Kidney epithelial cell (primary cell): ENCODE measurements around the gene COL18A1. TPM values are rescaled to one million over a fixed set of nuclear protein-coding genes. Genes with fewer than 3 reads are reported as not detected.

ENCODE experiments used
- DNase-seq: peaks from one replicate; pipeline ENCODE4 v3.0.0-alpha.2; 2010; ENCODE audit warnings: low read depth
- H3K27me3 ChIP-seq: 2 replicates; pipeline ENCODE4 v1.6.0; 2011; ENCODE audit warnings: low read length; ENCODE audit not compliant: control insufficient read depth, insufficient read depth
- H3K36me3 ChIP-seq: 2 replicates; pipeline ENCODE4 v1.5.1; 2011; ENCODE audit warnings: low read length; ENCODE audit not compliant: control insufficient read depth, insufficient read depth
- H3K4me3 ChIP-seq: 2 replicates; pipeline ENCODE4 v1.5.1; 2011; ENCODE audit warnings: low read depth, mild to moderate bottlenecking, control low read depth, low read length
- total RNA-seq: library from RNA; depleted of rRNA; stranded (reverse); fragments of >200 nt; gene quantifications from 2 replicates; pipeline ENCODE4 v1.2.3, GENCODE V29; 2015
- TF ChIP-seq, protein P1 (sequence below): IDR thresholded peaks from 2 replicates; pipeline ENCODE4 v1.5.1; 2011; ENCODE audit warnings: mild to moderate bottlenecking, moderate library complexity, low read length, control low read depth, inconsistent platforms; ENCODE audit not compliant: insufficient read depth, poor library complexity, severe bottlenecking

Gene COL18A1
- total RNA-seq, 1 donor from 2014 or later: 808 TPM

DNA sequence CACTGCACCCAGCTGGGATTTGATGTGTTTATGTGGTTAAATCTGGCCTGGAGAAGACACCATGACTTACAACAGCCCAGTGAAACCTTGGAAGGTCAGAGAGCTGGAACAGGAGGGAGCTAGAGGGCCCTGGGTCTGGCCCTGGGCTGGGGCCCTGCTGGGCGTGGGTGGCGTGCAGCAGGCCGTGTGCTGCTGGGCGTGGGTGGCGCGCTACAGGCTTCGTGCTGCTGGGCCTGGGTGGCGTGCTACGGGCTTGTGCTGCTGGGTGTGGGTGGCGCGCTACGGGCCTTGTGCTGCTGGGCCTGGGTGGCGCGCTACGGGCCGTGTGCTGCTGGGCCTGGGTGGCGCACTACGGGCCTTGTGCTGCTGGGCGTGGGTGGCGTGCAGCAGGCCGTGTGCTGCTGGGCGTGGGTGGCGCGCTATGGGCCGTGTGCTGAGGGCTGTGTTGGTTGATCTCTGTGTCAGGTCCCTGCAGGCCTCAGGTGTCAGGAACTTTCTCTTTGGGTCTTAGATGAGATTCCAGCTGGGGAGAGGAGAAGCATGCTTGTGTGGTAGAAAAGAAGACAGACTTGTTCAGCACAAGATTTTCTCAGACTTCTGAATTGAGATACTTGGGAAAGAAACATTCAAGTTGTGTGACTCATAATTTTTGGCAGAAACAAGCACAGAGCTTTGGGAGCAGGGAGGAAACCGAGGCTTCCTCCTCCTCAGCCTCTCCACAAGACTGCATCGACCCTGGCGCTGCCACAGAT, 66.0 kb downstream of the COL18A1 start:
- Histone ChIP-seq H3K4me3 (no peak overlapping the region), H3K36me3 (peaks cover 5% of the 10 kb centered on the region), H3K27me3 (no peaks in the 10 kb centered on the region)
- DNase-seq: peak; percentile 65
- TF ChIP-seq, protein P1, sequence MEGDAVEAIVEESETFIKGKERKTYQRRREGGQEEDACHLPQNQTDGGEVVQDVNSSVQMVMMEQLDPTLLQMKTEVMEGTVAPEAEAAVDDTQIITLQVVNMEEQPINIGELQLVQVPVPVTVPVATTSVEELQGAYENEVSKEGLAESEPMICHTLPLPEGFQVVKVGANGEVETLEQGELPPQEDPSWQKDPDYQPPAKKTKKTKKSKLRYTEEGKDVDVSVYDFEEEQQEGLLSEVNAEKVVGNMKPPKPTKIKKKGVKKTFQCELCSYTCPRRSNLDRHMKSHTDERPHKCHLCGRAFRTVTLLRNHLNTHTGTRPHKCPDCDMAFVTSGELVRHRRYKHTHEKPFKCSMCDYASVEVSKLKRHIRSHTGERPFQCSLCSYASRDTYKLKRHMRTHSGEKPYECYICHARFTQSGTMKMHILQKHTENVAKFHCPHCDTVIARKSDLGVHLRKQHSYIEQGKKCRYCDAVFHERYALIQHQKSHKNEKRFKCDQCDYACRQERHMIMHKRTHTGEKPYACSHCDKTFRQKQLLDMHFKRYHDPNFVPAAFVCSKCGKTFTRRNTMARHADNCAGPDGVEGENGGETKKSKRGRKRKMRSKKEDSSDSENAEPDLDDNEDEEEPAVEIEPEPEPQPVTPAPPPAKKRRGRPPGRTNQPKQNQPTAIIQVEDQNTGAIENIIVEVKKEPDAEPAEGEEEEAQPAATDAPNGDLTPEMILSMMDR: no peak

DNA sequence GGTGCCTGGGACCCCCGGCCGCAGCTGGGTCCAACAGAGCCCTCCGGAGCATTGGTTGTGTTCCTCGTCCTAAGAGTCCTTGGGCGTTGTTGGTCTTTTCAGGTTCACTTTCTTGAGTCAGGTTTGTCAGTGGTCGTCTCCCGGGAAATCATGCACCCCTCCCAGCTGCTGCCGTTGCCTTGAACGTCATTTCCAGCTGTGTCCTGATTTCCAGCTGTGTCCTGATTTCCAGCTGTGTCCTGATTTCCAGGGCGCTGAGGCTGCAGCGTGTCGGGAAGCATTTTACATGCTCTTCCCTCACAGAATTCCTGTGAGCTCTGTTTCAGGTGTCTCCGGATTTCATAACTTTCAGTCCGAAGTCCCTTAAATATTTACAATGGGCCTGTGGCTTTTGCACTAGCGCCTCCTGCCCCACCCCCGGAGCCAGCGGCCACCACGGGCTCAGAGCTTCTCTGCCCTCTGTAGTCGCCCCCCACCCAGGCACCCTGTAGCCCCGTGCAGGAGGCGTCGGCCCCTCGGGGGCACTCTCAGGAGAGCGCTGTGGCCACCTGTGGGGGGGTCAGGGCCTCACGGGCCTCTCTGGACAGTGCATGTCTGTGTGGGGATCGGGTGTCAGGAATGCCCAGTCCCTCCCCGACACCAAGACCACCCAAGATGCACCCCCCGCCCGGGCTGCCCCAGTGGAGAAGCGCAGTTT, 66.7 kb downstream of the COL18A1 start:
- H3K36me3 ChIP-seq: peaks cover 6% of the 10 kb centered on the region
- DNase-seq: no peak
- TF ChIP-seq, protein P1: no peak
- no peak overlapping the region for H3K4me3 ChIP-seq
- H3K27me3 ChIP-seq: no peaks in the 10 kb centered on the region

DNA sequence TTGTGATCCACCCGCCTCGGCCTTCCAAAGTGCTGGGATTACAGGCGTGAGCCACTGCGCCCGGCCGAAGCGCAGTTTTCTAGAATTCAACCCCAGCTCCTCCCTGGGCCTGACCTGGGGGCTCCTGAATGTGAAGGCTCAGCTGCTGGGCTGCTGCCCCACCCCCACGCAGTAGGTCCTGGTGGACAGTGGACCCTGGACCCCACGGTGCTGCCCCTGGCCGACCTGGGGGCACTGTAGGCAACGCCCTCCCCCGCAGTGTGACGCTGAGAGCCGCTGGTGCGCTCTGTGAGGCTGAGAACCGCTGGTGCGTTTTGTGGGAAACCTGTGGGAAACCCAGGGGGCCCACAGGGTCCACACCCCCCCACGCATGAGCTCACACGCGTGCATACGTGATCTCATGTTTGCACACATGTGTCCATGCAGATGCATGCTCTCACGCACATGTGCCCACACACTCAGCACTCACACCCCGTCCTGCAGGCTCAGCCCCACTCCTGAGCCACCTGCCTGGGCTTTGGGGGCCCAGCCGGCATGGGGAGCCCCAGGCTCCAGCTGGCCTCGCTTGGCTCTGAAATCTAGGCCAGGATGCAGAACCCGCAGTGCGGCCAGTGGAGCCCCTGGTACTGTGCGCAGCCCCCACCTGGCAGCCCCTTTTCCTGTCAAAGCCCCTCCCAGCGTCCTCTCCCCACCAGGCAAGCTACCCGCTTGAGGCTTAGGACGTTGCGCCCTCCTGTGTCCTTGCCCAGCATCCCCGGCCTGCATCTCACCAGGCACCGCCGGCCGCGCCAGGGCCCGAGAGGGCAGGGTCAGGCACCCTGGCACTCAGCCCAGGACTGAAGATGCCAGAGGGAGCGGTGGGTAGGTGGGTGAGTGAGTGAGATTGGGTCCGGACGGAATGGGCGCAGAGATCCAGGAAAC, 67.7 kb downstream of the COL18A1 start:
- TF ChIP-seq, protein P1: no peak
- Histone ChIP-seq H3K27me3 (no peaks in the 10 kb centered on the region), H3K36me3 (peaks cover 7% of the 10 kb centered on the region), H3K4me3 (no peak overlapping the region)
- no peak for DNase-seq

DNA sequence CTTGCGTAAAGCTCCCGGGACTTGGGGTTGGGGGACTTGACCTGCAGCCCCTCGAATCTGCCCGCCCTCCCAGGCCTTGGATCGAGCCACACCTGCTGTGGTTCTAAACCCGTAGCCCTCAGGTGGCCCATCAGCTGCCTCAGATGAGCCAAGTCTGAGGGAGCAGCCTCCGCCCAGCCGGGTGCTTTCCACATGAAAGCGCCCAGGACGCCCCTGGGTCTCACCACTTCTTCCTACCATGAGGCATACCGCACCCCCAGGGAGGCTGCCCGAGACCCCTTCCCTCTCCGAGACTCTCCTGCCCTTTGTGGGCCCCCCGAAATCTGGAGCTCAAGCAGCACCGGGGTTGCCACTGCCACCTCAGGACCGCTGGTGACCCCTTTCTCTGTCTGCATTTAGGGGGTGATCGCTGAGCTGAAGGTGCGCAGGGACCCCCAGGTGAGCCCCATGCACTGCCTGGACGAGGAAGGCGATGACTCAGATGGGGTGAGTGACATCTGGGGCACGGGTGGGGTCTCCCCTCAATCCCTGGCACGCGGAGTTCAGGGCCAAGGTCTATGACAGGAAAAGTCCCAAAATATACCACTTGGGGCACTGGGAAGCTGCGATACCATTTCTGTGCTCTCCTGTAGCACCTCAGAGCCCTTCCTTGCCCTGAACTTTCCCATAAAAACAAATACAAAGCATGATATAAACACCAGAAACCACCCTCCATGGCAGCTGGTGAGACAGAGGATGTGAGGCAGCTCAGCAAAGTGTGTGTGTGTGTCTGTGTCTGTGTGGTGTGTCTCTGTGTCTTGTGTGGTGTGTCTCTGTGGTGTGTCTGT, 68.7 kb downstream of the COL18A1 start:
- no peak for DNase-seq
- Histone ChIP-seq H3K4me3 (no peak overlapping the region), H3K36me3 (peaks cover 4% of the 10 kb centered on the region), H3K27me3 (no peaks in the 10 kb centered on the region)
- TF ChIP-seq, protein P1: no peak

DNA sequence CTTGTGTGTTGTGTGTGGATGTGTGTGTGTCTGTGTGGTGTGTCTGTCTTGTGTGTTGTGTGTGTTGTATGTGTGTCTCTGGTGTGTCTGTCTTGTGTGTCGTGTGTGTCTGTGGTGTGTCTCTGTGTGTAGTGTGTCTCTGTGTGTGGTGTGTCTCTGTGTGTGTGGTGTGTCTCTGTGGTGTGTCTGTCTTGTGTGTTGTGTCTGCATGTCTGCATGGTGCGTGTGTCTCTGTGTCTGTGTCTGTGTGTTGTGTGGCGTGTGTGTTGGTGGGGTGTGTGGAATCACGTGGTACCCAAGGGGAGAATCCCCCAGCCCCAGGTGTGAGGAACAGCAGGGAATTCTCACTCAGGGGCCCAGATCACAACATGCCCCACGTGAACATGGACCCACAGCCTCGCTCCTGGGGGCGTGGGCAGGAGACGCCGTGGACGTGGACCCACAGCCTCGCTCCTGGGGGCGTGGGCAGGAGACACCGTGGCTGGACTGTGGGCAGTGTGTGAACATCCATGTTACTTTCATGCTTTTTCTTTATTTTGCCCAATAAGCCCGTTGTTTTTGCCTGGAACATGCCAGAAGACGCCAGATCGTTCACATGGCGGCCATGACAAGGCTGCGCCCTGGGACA, 69.5 kb downstream of the COL18A1 start:
- no peak overlapping the region for H3K4me3 ChIP-seq
- TF ChIP-seq, protein P1: no peak
- H3K36me3 ChIP-seq: peaks cover 4% of the 10 kb centered on the region
- H3K27me3 ChIP-seq: no peaks in the 10 kb centered on the region
- no peak for DNase-seq
